ENCODE measurements around the gene SERPINB5.

- TF ChIP-seq, protein P1, sequence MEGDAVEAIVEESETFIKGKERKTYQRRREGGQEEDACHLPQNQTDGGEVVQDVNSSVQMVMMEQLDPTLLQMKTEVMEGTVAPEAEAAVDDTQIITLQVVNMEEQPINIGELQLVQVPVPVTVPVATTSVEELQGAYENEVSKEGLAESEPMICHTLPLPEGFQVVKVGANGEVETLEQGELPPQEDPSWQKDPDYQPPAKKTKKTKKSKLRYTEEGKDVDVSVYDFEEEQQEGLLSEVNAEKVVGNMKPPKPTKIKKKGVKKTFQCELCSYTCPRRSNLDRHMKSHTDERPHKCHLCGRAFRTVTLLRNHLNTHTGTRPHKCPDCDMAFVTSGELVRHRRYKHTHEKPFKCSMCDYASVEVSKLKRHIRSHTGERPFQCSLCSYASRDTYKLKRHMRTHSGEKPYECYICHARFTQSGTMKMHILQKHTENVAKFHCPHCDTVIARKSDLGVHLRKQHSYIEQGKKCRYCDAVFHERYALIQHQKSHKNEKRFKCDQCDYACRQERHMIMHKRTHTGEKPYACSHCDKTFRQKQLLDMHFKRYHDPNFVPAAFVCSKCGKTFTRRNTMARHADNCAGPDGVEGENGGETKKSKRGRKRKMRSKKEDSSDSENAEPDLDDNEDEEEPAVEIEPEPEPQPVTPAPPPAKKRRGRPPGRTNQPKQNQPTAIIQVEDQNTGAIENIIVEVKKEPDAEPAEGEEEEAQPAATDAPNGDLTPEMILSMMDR (conservative IDR thresholded peaks at IDR 0.05; ENCODE audit: low read length): no peak
- no peak for TF ChIP-seq EZH2phosphoT487 (IDR thresholded peaks at IDR 0.05; ENCODE audit: borderline replicate concordance)
Observed at GRCh38 chr18:63480915-63481314, 4.2 kb downstream of the SERPINB5 start.

All from Loucy (cell line).